VCaP (cell line): ENCODE results near the gene ARID1B.

ENCODE experiments used
- H3K27ac ChIP-seq: fragments of 450-650 bp; 2 replicates; pipeline ENCODE4 v1.5.1; 2017
- TF ChIP-seq, protein P1 (sequence below): fragments of 450-650 bp; conservative IDR thresholded peaks from 2 replicates; pipeline ENCODE4 v1.5.1; 2017; ENCODE audit warnings: mild to moderate bottlenecking, moderate library complexity

Gene ARID1B

DNA sequence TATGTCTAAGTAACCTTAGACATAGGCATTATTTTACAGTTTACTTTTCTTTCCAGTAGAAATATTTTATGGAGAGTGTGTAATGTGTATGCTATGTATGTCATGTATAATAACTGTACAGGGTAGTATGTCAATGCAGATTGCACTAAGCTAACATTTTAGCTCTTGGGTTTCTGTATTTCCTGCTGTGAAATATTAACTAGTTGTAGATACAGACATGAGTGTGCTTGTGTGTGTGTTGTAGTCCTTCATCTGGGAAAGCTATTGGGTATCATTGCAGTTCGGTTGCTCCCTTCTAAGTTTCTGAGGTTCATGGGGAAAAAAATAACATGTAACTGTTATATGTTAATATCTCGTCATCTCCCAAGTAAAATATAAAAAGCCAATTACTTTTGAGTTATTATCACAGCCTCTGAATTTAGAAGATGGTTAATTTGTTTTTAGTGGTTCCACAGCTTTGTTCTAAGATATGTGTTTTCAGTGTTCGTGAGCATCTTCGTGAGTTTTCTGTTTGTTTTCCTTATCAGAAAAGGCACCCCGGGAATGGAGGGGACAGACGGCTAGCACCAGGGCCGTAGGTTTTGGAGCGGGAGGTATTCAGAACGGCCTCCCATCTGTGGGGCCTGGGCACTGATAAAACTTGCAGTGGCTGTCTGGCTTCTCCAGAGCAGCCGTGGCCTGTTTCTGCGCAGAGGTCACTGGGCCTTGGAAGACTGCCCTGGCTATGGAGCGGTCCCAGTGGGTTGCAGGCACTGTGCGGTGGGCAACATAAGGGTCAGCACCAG, 215.0 kb downstream of the ARID1B start:
- H3K27ac ChIP-seq = peak overlapping the region; percentile 94
- TF ChIP-seq, protein P1, sequence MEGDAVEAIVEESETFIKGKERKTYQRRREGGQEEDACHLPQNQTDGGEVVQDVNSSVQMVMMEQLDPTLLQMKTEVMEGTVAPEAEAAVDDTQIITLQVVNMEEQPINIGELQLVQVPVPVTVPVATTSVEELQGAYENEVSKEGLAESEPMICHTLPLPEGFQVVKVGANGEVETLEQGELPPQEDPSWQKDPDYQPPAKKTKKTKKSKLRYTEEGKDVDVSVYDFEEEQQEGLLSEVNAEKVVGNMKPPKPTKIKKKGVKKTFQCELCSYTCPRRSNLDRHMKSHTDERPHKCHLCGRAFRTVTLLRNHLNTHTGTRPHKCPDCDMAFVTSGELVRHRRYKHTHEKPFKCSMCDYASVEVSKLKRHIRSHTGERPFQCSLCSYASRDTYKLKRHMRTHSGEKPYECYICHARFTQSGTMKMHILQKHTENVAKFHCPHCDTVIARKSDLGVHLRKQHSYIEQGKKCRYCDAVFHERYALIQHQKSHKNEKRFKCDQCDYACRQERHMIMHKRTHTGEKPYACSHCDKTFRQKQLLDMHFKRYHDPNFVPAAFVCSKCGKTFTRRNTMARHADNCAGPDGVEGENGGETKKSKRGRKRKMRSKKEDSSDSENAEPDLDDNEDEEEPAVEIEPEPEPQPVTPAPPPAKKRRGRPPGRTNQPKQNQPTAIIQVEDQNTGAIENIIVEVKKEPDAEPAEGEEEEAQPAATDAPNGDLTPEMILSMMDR = no peak

DNA sequence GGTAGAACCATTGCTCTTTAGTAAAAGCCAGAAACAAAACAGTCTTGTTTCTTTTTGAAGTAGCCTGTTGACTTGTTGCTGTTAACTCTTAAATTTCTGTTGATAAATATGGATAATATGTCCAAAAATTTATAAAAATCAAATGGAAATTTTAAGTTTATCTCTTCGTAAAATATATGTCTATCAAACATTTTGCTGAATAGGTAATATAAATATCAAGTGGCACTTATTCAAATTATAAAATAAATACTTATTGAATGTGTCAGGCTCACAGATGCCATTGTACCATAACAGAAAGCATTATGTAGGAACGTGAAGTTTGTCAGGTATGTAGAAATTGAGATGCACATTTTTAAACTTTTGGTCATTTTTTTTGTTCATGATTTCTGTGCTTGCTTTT, 216.5 kb downstream of the ARID1B start:
- H3K27ac ChIP-seq = peak overlapping the region; percentile 94
- TF ChIP-seq, protein P1 = no peak

DNA sequence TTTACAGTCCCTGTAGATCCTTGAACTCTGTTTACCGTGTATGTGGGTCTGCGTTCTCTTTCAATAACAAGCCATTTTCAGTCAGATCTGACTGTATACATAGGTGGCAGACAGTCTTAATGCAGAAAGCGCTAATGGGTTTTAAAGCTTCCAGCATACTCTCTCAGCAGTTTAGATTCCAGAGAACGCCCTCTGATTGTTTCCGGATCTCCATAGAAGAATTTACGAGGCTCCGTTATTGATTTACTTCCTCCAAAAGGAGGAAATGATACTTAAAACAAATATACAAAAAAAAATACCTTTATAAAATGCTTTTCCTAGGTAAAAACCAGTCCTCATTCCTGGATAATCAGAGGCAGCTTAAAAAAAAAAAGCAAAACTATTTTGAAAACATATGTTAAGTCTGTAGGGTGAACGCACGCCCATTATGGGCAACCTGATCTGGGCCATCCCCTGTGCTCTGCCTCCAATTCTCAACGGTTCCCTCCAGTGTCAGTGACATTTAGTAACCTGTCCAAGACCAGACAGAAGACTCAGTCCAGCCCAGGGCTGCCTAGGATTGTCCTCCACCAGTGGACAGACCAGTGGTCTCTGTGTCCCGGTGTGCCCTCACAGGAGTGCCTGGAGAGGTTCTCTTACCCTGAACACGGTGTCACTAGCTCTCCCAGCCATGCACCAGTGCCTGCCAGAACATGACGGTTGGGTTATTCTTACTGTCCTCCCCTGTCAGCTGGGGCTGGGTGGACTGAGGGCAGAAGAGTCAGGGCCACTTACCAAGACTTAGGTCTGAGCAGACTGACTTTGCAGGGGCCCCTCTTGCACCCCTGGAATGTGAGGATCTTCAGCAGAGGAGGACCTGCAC, 217.3 kb downstream of the ARID1B start:
- H3K27ac ChIP-seq = peak overlapping the region; percentile 94
- TF ChIP-seq, protein P1 = no peak

DNA sequence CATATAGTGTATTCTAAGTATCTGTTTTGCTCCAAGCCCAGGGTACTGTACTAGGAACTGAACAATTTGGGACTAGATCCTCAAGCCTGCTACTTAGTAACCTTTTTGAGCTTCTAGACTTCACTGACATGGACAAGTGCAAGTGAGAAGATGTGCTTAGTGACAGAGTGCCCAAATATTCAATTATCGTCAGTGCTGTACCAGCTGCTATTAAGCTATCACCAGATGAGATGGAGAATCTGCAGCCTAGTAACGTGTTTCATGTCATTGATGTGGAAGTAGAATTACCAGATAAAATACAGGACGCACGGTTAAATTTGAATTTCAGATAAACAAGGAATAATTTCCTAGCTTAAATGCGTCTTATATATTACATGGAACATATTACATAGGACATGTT, 218.3 kb downstream of the ARID1B start:
- H3K27ac ChIP-seq = peak overlapping the region; percentile 94
- TF ChIP-seq, protein P1 = no peak

DNA sequence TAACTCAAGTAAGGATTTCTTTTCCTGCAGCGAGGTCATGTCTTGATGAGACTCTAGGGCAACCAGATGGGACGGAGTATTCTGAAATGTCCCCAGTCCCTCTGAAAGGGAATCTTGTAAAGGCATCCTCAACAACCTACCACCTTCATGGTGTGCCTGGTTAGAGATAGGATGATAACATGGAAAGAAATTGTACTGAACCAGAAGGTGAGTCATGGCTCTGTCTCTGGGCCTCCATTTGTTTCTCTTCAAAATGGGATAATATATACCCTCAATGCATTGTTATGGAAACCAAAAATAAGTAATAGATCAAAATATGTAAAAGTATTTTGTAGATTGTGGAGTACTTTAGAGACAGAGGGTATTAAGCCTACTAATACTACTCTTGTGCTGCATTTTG, 219.1 kb downstream of the ARID1B start:
- H3K27ac ChIP-seq = peak overlapping the region; percentile 94; the same call in 1 of the 2 replicates
- TF ChIP-seq, protein P1 = no peak

DNA sequence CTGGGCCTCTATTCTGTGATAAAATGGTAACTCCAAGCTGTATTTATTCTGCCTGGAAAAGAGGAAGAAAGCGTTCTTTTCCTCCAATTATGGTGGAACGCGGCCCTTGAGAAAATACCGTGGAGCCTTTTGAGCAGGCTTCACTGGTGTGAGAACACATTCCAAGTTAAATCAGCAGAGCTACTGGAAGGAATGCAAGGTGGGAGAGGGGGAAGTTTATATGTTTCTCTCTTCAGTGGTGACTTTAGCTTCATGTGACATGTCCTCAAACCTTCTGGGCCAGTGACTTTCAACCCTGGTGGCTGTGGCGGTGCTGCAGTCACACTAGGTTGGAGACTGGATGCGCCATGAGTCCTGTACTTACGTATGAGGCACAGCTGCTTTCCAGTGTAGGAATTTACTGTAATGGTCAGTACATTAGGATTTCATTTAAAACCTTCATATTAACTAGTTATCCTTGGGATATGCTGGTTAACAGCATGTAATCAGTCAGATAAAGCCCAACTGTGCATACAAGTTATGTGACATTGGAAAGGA, 221.7 kb downstream of the ARID1B start:
- TF ChIP-seq, protein P1 = no peak
- H3K27ac ChIP-seq = no peak overlapping the region; the same call in 1 of the 2 replicates

DNA sequence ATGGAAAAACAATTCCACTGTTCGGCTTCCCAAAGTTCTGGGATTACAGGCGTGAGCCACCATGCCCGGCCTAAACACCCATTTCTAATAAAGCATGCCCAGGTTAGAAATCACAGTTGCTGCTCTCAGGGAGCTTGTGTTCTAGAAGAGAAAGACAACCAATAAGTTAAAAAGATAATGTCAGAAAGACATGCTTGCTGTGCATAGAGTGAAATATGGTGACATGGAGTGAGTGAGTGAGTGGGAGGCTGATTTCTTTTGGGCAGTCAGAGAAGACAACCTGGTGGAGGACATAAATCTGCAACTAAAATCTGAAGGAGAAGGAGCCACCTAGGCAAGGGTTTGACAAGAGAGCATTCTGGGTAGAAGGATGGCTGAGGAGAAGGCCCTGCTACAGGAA, 222.6 kb downstream of the ARID1B start:
- H3K27ac ChIP-seq = no peak overlapping the region; the same call in 1 of the 2 replicates
- TF ChIP-seq, protein P1 = no peak
